ENCODE results near the gene EIF3J.
A peak's percentile ranks its signal among the peaks of the same experiment; 100 is the strongest.
"Not testable (repeated sequence)": the region's sequence is repeated elsewhere in the genome, so short reads cannot be mapped to it uniquely, and the experiment has no call there.

Gene EIF3J

DNA sequence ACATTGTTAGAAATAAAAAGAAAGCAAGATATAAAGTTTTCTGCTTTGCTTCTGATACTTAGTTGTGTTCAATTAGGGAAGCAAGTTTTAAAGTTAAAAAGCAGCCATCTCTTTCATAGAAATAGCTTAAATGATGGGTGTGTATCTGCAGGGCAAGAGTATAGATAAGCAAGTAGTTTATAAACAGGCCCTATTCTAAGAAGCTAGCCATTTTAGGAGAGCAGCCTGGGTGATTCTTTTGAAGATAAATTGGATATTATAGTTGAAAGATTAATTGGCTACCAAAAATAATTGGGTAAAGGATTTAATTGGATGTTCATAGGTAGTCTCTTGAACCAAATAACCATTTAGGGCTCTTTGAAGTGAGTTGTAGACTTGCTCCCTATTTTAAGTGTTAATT lies 5.6 kb downstream of the EIF3J start:
- DNase-seq (ENCODE audit: extremely low read depth, low read depth), result no peak
- TF ChIP-seq, protein P1, sequence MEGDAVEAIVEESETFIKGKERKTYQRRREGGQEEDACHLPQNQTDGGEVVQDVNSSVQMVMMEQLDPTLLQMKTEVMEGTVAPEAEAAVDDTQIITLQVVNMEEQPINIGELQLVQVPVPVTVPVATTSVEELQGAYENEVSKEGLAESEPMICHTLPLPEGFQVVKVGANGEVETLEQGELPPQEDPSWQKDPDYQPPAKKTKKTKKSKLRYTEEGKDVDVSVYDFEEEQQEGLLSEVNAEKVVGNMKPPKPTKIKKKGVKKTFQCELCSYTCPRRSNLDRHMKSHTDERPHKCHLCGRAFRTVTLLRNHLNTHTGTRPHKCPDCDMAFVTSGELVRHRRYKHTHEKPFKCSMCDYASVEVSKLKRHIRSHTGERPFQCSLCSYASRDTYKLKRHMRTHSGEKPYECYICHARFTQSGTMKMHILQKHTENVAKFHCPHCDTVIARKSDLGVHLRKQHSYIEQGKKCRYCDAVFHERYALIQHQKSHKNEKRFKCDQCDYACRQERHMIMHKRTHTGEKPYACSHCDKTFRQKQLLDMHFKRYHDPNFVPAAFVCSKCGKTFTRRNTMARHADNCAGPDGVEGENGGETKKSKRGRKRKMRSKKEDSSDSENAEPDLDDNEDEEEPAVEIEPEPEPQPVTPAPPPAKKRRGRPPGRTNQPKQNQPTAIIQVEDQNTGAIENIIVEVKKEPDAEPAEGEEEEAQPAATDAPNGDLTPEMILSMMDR (IDR thresholded peaks at IDR 0.05; ENCODE audit: low read depth, low read length), result no peak

GRCh38 chr15:44544745-44545144 lies 7.8 kb downstream of the EIF3J start:
- not testable (repeated sequence) for DNase-seq (ENCODE audit: extremely low read depth, low read depth)

GRCh38 chr15:44545913-44546802 lies 9.2 kb downstream of the EIF3J start:
- DNase-seq (ENCODE audit: extremely low read depth, low read depth), result no peak
- TF ChIP-seq, protein P1 (IDR thresholded peaks at IDR 0.05; ENCODE audit: low read depth, low read length), result peak; percentile 32

DNA sequence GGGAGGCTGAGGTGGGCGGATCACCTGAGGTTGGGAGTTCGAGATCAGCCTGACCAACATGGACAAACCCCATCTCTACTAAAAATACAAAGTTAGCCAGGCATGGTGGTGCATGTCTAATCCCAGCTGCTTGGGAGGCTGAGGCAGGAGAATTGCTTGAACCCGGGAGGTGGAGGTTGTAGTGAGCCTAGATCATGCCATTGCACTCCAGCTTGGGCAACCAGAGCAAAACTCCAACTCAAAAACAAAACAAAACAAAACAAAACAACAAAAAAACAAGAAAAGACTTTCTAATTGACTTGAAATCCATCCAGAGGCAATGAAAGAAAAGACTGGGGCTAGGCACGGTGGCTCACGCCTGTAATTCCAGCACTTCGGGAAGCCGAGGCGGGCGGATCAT lies 12.2 kb downstream of the EIF3J start:
- DNase-seq (ENCODE audit: extremely low read depth, low read depth), result not testable (repeated sequence)

GRCh38 chr15:44550256-44550655 lies 13.3 kb downstream of the EIF3J start:
- TF ChIP-seq, protein P1 (IDR thresholded peaks at IDR 0.05; ENCODE audit: low read depth, low read length), result peak; percentile 29

DNA sequence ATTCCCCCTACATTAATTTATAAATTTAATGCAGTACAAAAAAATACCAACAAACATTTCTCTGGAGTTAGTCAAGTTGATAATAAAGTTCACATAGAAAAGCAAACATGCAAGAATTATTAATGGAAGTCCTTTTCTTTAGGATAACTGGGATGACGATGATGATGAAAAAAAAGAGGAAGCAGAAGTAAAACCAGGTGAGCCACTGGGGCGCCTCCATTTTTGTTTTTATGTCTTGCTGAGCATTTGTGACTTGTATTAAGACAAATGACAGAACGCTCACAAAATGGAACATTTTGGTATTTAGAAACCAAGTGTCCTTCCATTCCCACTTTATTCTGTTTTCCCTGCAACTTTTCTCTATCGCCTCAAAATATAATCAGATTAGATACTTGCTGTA lies 13.8 kb downstream of the EIF3J start:
- TF ChIP-seq, protein P1 (IDR thresholded peaks at IDR 0.05; ENCODE audit: low read depth, low read length), result no peak
- no peak for DNase-seq (ENCODE audit: extremely low read depth, low read depth)

More at GRCh38 chr15:44550256-44550655, 13.3 kb downstream of the EIF3J start:
- DNase-seq (ENCODE audit: extremely low read depth, low read depth), result no peak

GRCh38 chr15:44554934-44555723 lies 18.2 kb downstream of the EIF3J start:
- TF ChIP-seq, protein P1 (IDR thresholded peaks at IDR 0.05; ENCODE audit: low read depth, low read length), result no peak
- no peak for DNase-seq (ENCODE audit: extremely low read depth, low read depth)

- DNase-seq (ENCODE audit: extremely low read depth, low read depth), result not testable (repeated sequence)
Observed at GRCh38 chr15:44560926-44561325, 24.0 kb downstream of the EIF3J start.

All from AG09319 (cell line).